GM18519 (cell line): ENCODE data around the gene USP14.

Source experiments
- ATAC-seq: cut with Tn5 transposase; IDR thresholded peaks from one replicate; pipeline ENCODE4 v1.9.1; 2021; ENCODE audit warnings: mild to moderate bottlenecking, moderate library complexity; ENCODE audit not compliant: unreplicated experiment, low FRiP score

Gene USP14

GRCh38 chr18:159037-159652, 788 bp downstream of the USP14 start:
- no peak for ATAC-seq

- no peak for ATAC-seq
Measured at GRCh38 chr18:159933-160332, 1.6 kb downstream of the USP14 start.

- ATAC-seq, result no peak
Measured at GRCh38 chr18:160831-161570, 2.6 kb downstream of the USP14 start.

- ATAC-seq, result no peak
Measured at GRCh38 chr18:172361-172760, 14.0 kb downstream of the USP14 start.

- ATAC-seq, result no peak
Measured at GRCh38 chr18:179499-179898, 21.1 kb downstream of the USP14 start.

GRCh38 chr18:181711-182110, 23.4 kb downstream of the USP14 start:
- no peak for ATAC-seq

- no peak for ATAC-seq
Measured at GRCh38 chr18:183769-184168, 25.4 kb downstream of the USP14 start.

GRCh38 chr18:189254-189653, 30.9 kb downstream of the USP14 start:
- ATAC-seq, result no peak

GRCh38 chr18:191725-192124, 33.4 kb downstream of the USP14 start:
- no peak for ATAC-seq

GRCh38 chr18:192801-193200, 34.4 kb downstream of the USP14 start:
- no peak for ATAC-seq

GRCh38 chr18:195651-196050, 37.3 kb downstream of the USP14 start:
- ATAC-seq, result no peak

- ATAC-seq, result no peak
Measured at GRCh38 chr18:199214-199613, 40.9 kb downstream of the USP14 start.

- ATAC-seq, result no peak
Measured at GRCh38 chr18:199768-200167, 41.4 kb downstream of the USP14 start.

GRCh38 chr18:210075-210474, 51.7 kb downstream of the USP14 start:
- no peak for ATAC-seq

GRCh38 chr18:210733-211132, 52.4 kb downstream of the USP14 start:
- no peak for ATAC-seq

GRCh38 chr18:211582-211981, 53.2 kb downstream of the USP14 start:
- no peak for ATAC-seq

GRCh38 chr18:212780-213179, 54.4 kb downstream of the USP14 start:
- no peak for ATAC-seq

- ATAC-seq, result no peak
Measured at GRCh38 chr18:213505-213904, 55.1 kb downstream of the USP14 start.

- no peak for ATAC-seq
Measured at GRCh38 chr18:213966-214365, 55.6 kb downstream of the USP14 start.

- no peak for ATAC-seq
Measured at GRCh38 chr18:215448-216010, 57.2 kb downstream of the USP14 start.

- ATAC-seq, result no peak
Measured at GRCh38 chr18:217532-218336, 59.4 kb downstream of the USP14 start.
